HG02759 (cell line): ENCODE measurements around the gene MOB2.

ENCODE experiments used
- ATAC-seq: cut with Tn5 transposase; IDR thresholded peaks from one replicate; pipeline ENCODE4 v1.9.1; 2021; ENCODE audit warnings: mild to moderate bottlenecking, moderate library complexity; ENCODE audit not compliant: unreplicated experiment

Gene MOB2, protein sequence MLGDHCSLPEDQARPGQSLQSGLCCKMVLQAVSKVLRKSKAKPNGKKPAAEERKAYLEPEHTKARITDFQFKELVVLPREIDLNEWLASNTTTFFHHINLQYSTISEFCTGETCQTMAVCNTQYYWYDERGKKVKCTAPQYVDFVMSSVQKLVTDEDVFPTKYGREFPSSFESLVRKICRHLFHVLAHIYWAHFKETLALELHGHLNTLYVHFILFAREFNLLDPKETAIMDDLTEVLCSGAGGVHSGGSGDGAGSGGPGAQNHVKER

DNA sequence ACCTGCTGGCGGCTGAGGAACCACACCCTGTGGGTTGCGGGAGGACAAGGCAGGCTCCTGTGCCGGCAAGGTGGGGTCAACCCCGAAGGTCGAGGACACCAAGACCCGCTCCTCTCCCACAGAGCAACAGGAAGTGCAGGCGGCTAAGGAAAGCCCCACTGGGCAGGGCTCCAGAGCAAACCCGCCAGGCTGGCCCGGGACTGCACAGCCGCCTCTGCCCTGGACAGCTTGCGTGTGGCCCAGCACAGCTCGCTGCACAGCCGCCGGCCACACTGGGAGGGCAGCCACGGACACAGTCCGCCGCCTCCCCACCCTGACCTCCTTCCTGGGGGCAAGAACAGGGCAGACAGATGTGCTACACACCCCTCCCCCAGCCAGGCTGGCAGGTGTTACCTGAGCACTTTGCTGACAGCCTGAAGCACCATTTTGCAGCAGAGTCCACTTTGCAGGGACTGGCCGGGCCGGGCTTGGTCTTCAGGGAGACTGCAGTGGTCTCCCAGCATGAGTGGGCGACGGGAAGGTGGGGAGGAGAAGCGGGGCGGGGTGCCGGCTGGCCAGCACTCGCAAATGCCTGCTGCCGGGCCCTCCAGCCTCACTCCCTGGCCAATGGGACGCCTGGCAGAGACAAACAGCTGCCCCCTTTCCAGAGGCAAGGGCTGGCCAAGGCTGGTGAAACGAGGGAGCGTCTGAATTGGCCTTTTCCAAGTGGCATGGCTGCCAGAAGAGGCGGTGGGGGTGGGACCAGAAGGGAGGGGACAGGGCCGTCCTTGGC, at the start of gene MOB2:
Gene MOB2 (minus strand): TSS at position 726 of the 772 bp plus-strand sequence. CDS start 223 bp downstream, at position 503.
- no peak for ATAC-seq

DNA sequence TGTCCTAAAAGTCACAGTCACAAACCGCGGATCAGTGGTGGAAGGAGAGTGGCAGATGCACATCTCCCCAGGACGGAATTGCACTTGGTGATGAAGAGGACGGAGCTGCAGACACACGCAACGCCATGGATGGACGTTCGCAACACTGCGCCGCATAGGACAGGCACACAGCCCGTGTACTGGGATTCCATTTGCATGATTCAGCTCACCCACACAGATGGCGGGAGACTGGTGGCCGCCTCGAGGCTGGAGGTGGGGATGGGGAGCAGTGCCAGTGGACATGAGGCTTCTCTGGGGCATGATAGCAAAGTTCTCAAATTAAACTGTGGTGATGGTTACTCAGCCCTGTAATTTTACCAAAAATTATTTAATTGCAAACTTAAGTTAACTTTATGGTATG, 48.1 kb upstream of the MOB2 start:
- no peak for ATAC-seq

DNA sequence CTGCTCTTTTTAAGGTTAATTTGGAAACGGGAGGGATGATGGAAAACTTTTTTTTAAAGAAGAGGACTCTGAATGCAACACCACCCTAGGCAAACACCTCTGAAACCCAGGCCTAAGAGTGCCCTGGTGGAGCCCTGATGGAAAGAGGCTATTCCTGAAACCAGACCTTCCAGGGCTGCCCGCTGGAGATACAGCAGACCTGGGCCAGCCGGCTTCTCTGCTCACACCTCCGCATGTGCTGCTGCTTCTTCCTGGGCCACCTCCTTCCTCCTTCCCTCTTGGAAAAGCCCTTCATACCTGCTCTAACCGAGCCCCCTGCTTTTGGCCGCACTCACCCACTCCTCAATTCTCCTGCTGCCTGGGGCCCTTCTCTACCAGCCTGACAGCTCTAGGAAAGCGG, 47.6 kb upstream of the MOB2 start:
- no peak for ATAC-seq

DNA sequence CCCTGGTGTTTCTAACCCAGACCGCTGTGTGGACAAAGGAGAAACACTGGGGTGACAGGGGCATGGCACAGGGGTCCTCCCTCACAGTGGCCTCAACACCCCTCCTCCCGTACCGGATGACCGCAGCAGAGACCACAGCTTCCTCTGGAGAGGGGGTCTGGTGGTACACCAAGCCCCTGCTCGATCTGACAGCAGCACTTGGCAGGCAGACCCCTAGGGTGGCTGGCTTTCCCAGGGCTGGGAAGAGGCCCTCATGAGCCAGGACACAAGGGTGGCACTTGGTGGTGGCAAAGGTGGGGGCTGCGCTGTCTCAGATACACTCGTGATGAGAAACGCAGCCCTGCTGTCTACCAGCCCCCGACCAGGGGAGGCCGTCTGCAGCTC, 46.8 kb upstream of the MOB2 start:
- no peak for ATAC-seq

DNA sequence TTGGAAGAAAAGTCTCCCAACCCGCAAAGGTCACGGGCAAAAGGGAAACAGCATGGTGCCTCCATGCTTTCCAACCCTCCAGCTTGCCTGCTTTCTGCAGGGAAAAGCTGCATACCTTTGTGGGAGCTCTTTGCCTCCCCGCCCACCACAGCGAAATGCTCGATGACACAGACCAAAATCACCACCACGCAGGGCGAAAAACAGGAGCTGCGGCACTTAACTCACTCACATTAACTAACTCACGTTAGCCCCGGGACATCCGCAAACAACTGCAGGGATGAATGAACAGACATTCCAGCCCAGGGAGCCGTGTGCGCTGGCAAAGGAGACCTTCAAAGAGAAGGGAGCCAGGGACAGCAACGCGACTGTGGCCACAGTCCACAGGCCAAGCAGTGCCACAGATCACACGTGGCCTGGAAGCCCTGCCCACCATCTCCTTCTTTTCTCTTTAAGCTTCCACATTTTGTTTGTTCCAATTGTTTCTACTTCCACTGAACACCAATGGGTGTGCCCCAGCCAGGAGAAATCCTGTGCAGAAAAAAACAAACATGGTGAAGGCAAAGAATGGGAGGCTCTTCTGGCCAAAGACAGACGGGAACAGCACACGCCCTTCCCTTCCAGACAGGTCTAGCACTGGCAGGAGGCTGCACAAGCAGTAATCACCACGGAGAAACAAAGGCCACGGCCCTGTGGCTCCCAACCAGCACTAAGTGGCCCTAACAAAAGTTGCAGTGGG, 46.2 kb upstream of the MOB2 start:
- ATAC-seq, result no peak

DNA sequence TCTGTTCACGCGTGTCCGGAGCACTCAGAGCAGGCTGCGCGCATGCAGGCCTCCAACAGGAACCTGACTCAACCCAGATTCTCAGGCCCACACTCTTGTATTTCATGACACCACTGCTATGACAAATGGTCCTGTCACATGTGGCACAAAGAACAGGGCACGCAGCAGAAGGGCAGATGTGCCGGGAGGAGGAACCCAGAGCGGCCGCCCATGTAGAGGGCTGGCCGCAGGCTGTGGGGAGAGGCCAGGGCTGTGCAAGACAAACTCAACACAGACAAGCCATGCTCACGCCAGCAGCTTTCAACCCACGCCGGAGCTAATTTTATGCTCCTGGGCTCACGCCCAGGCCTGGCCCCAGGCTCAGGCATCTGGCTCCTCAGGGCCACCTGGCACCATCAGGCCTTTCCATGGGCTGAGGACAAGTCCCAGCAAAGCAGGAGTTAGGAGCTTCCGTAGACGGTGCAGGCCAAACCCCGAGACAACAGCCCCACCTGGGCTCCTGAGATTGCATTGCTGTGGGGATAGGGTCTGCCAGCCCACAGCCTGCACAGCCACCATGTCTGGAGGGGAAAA, 45.5 kb upstream of the MOB2 start:
- no peak for ATAC-seq

DNA sequence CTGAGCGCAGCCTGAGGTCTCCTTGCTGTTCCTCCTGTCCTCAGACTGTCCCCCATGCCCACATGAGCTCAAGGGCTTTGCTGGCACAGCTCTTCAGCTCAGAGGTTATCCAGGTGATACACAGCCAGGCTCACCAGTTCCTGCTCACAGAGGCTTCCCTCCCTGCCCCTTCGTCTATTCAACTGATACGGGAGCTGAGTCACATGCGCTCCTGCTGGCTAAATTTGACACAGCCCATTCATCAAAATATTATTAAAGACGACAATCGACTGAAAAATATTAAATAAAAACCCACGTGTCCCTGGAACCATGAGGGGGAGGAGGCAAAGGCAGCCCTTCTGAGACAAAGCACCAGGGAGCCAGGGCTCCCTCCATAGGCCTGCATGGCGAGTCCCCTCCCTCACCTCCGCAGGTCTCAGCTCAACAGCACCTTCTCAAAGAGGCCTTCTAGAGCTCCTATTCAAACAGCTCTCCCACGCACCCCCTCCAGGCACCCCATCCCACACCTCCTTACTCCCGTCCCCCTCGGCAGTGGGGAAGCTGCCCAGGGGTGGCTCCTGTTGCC, 45.0 kb upstream of the MOB2 start:
- no peak for ATAC-seq

DNA sequence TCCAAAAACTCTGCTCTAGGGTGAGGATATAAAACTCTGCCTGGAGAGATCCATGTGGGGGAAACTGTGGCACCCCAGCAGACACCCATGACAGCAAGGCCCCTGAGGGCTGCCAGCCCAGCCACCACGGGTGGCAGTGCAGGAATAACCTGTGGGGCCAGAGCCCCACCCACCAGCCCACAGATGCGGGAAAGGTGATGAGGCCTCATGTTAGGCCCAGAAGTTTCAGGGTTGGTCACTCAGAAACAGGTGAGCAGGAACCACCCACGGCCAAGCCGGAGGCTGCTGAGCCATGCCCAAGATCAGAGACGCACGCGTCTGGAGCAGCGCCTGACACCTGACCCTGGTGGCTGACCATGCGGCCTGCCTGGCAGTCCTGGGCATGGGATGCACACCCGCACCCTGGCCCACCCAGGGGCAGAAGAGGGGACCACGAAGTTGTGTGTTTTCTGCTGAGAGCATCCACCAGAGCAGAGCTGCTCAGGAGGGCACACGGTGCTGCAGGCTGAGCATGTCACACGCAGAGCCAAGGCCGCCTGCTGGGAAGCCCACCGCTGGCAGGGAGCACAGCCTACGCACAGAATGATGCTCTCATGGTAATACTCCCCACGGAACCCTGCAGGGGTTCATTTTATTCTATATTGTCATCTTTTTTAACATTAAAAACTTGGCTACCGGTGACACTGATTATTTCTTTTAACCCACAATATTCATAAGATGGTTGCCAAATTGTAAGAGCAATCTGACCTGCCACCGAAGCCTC, 44.3 kb upstream of the MOB2 start:
- no peak for ATAC-seq

DNA sequence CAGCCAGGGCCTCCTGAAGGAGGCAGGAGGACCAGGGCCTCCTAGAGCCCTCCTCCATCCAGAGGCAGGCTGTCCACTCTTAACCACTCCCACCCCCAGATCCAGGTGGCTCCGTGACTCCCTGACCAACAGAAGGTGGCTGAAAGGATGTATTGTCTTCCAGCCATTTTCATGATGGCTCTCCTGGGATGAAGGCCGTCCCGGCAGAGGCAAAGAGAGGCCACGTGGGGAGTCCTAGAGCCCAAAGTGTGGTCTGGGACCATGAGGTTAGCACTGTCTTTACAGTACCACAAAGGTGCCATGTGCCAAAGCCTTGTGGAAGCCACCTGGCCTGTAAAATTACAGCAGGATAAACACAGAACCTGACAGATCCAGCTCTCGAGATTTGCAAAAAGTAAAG, 43.2 kb upstream of the MOB2 start:
- no peak for ATAC-seq

DNA sequence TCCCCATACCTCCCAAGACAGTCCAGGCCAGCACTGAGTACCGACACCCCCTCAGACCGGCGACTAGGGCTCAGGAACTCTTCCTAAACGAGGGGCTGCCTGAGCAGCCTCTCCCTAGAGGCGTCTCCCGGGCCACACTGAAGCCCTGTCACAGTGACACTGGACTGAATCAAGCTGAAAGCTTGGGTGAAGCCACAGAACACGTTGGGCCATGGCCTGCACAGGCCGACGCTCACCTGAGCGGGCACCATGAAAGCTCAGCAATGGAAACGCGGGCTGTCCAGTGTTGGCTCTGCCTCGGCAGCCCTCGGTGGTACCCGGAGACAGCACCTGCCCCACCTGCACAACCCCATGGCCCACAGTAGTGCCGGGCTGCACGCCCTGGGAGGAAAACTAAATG, 42.7 kb upstream of the MOB2 start:
- no peak for ATAC-seq

DNA sequence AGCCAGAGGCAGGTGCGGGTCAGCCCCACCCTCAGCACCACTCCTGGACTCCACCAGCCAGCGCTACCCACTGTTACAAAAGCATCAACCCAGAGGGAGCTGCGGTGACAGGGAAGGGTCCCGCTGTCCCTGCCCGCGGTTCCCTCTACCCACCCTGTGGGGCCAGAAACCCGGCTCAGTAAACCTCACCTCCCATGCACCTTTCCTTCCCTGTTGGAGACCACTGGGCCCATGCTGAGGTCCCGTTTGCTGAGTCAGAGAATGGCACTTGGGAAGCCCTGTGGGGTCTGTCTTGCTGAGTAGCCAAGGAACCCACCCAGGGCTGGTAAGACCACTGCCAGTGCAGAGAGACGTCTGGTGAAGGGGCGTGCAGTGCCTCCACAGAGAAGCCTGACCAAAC, 42.1 kb upstream of the MOB2 start:
- ATAC-seq, result no peak

DNA sequence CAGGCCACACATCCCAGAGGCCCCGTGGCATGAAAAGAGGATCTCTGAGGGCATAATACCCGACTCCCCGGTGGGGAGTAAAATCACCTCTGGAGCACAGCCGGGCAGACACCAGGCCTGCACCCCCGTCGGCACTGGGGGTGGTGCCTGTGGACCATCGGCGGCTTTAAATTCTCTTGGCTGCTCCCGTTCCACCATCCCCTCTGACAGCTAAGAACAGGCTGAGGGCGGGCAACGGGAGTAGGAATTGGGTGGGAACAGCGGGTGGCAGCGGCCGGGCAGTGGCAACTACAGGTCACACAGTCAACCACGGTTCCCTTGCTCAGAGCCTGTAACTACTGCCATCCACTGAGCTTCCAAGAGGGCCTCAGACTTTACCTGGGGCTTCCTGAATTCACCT, 40.2 kb upstream of the MOB2 start:
- no peak for ATAC-seq

DNA sequence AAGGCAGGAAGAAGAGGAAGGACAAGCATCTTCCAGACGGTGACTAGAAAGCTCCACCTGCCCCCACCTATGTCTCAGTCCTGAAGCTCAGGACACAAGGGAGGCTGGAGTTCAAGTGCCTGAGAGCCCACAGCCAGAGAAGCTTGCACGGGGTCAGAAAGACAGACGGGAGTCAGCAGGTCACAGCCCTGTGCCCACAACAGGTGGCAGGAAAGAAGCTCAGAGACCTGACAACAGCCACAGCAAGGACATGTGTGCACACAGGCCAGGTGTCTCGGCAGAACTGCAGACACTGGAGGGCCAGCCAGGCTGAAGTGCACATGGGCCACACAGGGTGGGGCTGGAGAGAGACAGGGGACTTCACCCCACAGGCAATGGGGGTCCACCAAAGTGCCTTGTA, 37.2 kb upstream of the MOB2 start:
- ATAC-seq, result peak; percentile 35

DNA sequence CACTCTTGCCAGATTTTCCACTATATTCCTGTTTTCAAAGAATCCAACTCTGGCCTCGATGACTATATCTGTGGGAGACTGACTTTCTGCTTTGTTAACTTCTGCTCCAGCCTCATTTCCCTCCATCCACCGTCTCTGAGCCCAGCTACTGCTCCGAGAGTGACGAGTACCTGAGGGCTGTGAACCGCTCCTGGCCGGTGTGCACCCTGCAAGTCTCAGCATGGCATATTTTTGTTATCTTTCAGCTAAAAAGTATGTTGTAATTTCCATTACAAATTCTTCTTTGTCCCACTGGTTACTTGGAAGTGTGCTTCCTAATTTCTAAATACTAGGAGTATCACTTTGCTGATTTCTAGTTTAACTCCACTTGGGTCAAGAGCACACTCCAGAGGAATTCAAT, 36.5 kb upstream of the MOB2 start:
- ATAC-seq, result no peak

DNA sequence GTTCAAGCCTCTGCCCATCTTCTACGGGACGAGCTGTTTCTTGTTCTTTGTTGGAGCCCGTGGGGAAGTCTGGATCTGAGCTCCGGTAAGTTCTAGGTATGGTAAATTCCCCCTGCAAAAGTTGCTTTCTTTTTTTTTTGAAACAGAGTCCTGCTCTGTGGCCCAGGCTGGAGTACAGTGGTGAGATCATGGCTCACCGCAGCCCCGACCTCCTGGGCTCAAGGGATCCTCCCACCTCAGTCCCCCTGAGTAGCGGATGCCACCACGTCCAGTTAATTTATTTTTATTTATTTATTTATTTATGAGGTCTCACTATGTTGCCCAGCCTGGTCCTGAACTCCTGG, 35.5 kb upstream of the MOB2 start:
- ATAC-seq, result no peak

DNA sequence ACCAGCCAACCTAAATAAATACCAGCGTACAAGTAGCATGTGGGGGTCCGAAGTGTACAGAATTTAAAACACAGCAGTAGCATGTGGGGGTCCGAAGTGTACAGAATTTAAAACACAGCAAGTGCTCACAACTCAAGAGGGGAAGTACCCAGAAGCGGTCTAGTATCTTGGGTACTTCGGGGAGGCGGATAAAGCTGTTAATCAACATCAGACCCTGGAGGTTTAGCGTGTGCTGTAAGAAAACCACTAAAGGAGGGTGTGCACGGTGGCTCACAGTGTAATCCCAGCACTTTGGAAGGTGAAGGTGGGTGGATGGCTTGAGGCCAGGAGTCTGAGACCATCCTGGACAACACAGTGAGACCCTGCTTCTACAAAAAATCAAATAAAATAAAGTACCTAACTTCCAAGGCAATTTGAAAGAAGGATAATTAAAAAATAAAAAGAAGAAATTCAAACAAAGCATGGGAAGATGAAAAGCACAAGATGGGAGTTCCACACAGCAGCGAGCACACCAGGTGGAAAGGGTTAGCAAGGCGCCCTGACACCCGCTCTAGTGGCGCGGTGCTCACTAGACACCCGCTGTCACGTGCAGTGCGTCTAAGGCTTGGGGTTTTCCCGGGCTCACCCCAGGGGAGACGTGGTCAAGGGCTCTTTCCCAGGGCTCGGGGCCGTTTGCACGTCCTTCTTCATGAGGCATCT, 35.0 kb upstream of the MOB2 start:
- ATAC-seq, result peak; percentile 81

DNA sequence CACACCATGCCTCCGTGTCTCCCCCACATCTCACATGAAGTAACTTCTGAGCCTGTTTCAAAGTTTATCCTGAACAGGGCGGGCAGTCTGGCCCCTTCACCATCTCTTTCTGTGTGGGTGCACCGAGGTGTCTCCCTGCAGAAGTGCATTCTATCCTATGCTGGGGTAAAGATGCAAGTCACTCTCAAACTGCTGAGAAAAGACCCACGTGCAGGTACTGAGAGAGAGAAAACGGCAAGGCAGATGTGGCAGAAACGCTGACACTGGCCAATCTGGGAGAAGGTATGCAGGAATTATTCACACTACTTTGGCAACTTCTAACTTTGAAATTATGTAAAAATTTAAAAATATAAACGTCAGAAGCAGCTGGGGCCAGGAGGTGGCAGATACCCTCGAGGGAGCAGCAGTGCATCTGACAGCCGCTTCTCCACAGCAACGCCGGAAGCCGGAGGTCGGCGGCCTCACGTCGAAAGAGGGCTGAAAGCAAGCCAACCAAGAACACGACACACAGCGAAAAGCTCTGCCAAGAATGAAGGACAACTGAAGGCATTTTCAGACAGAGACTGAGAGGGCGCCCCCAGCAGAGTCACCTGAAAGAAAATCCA, 34.2 kb upstream of the MOB2 start:
- no peak for ATAC-seq

DNA sequence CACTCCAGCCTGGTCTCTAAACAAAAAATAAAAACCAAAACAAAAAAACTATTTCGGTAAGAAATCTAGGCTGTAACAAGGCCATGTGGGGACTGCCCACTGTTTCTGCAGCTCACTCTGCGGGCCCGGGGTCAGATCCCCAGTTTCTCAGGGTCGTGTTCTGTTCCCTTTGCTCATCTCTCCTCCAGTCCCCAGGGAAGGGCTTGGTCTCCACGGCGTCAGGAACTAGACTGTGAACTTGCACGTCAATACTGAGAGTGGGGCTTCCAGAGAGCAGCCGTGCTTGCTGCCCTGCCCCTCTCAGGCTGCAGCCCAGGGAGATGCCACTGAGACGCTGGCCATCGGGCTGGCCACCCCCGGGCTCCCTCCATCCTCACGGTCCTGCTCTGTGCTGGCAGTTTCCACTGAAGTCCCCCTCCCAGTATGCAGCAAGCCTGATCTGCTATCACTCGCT, 33.7 kb upstream of the MOB2 start:
- ATAC-seq, result no peak
